Prostate gland (tissue), 2 donors: ENCODE results near the gene TM9SF4.

Experiments used
- CTCF ChIP-seq, 4 experiments: fragments of 200-600 bp in 2 of 4; fragments of 450-650 bp in 2 of 4; sonication (generic) in 2 of 4; IDR thresholded peaks; 1 replicate in 3 of 4; 2 replicates in 1 of 4; pipeline ENCODE4 v1.5.1; 2016 to 2019; ENCODE audit warnings: antibody characterized with exemption in 4 of 4, mild to moderate bottlenecking in 2 of 4, moderate library complexity in 2 of 4
- POLR2A ChIP-seq: fragments of 450-650 bp; IDR thresholded peaks from one replicate; pipeline ENCODE4 v1.6.1; 2016; ENCODE audit warnings: antibody characterized with exemption, mild to moderate bottlenecking
- POLR2AphosphoS5 ChIP-seq: sonication (generic); formaldehyde crosslinking; IDR thresholded peaks from one replicate; pipeline ENCODE4 v1.6.1; 2017; ENCODE audit warnings: antibody characterized with exemption

- TF ChIP-seq POLR2A (no peak), POLR2AphosphoS5 (no peak), CTCF (IDR thresholded peaks at IDR 0.05) (no peak)
Measured at GRCh38 chr20:32142991-32143390, 33.5 kb downstream of the TM9SF4 start.
